ENCODE results near the gene RAB40A.

GRCh38 chrX:103565197-103565596, 45.9 kb upstream of the RAB40A start:
- no peak for TF ChIP-seq CTCF (IDR thresholded peaks at IDR 0.05; ENCODE audit: low read depth, low read length)
- TF ChIP-seq MAX (IDR thresholded peaks at IDR 0.05; ENCODE audit: low read depth, low read length), result no peak

Measured in NB4 (cell line).